Glutamatergic neuron (in vitro differentiated cells): ENCODE measurements around the gene ARID1B. TPM values are rescaled to one million over a fixed set of nuclear protein-coding genes. Genes with fewer than 3 reads are reported as not detected.

Experiments
- DNase-seq: peaks from one replicate; pipeline ENCODE4 v3.0.0; 2022
- H3K27ac Mint-ChIP-seq: one replicate; pipeline ENCODE4 v1.8.0; 2020; ENCODE audit warnings: mild to moderate bottlenecking, mixed read lengths, inconsistent platforms; ENCODE audit not compliant: unreplicated experiment
- H3K27me3 Mint-ChIP-seq: one replicate; pipeline ENCODE4 v1.8.0; 2020; ENCODE audit warnings: mild to moderate bottlenecking, moderate library complexity, mixed read lengths, inconsistent platforms; ENCODE audit not compliant: unreplicated experiment
- H3K36me3 Mint-ChIP-seq: one replicate; pipeline ENCODE4 v1.8.0; 2020; ENCODE audit warnings: mild to moderate bottlenecking, mixed read lengths, inconsistent platforms; ENCODE audit not compliant: unreplicated experiment
- H3K4me1 Mint-ChIP-seq: one replicate; pipeline ENCODE4 v1.8.0; 2020; ENCODE audit warnings: mild to moderate bottlenecking, low read depth, mixed read lengths, inconsistent platforms; ENCODE audit not compliant: unreplicated experiment
- H3K4me3 Mint-ChIP-seq: one replicate; pipeline ENCODE4 v1.8.0; 2020; ENCODE audit warnings: mild to moderate bottlenecking, mixed read lengths, inconsistent platforms; ENCODE audit not compliant: unreplicated experiment
- H3K9me3 Mint-ChIP-seq: one replicate; pipeline ENCODE4 v1.8.0; 2020; ENCODE audit warnings: mild to moderate bottlenecking, moderate library complexity, mixed read lengths, inconsistent platforms; ENCODE audit not compliant: unreplicated experiment
- CTCF ChIP-seq: fragments of 200-600 bp; sonication (generic); IDR thresholded peaks from one replicate; pipeline ENCODE4 v1.5.0; 2021; ENCODE audit not compliant: partially characterized antibody, unreplicated experiment
- total RNA-seq: library from RNA; stranded (reverse); fragmentation: NEBNext Ultra II Directional; extraction: Animal tissue kit (Norgen Biotek cat#: 25700); gene quantifications from one replicate; pipeline ENCODE4 v1.2.1, GENCODE V29; 2021; ENCODE audit not compliant: unreplicated experiment

Gene ARID1B
- total RNA-seq, 1 donor from 2014 or later, result 202 TPM

- no peak for TF ChIP-seq CTCF
- Mint-ChIP-seq H3K4me1 (no peaks in the 10 kb centered on the region), H3K27ac (no peak overlapping the region), H3K9me3 (peaks cover 1% of the 10 kb centered on the region), H3K4me3 (no peak overlapping the region), H3K27me3 (peaks cover 2% of the 10 kb centered on the region), H3K36me3 (peaks cover 4% of the 10 kb centered on the region)
- DNase-seq, result no peak
Observed at GRCh38 chr6:157200117-157200516, 422.9 kb downstream of the ARID1B start.

- peaks cover 1% of the 10 kb centered on the region for H3K9me3 Mint-ChIP-seq
- H3K27ac Mint-ChIP-seq, result no peak overlapping the region
- peaks cover 4% of the 10 kb centered on the region for H3K36me3 Mint-ChIP-seq
- no peak for DNase-seq
- no peak overlapping the region for H3K4me3 Mint-ChIP-seq
- H3K27me3 Mint-ChIP-seq, result peaks cover 2% of the 10 kb centered on the region
- no peak for TF ChIP-seq CTCF
- no peaks in the 10 kb centered on the region for H3K4me1 Mint-ChIP-seq
Observed at GRCh38 chr6:157200611-157201010, 423.4 kb downstream of the ARID1B start.

GRCh38 chr6:157201083-157201482 is 423.9 kb downstream of the ARID1B start:
- TF ChIP-seq CTCF, result no peak
- Mint-ChIP-seq H3K27ac (no peak overlapping the region), H3K4me1 (no peaks in the 10 kb centered on the region), H3K36me3 (peaks cover 9% of the 10 kb centered on the region), H3K4me3 (no peak overlapping the region), H3K9me3 (no peaks in the 10 kb centered on the region), H3K27me3 (peaks cover 3% of the 10 kb centered on the region)
- no peak for DNase-seq

- Mint-ChIP-seq H3K4me3 (no peak overlapping the region), H3K36me3 (peaks cover 13% of the 10 kb centered on the region), H3K4me1 (no peaks in the 10 kb centered on the region), H3K27me3 (peaks cover 5% of the 10 kb centered on the region), H3K9me3 (peaks cover 2% of the 10 kb centered on the region), H3K27ac (no peak overlapping the region)
- no peak for DNase-seq
- no peak for TF ChIP-seq CTCF
Observed at GRCh38 chr6:157203312-157203744, 426.1 kb downstream of the ARID1B start.

GRCh38 chr6:157203764-157204163 is 426.6 kb downstream of the ARID1B start:
- peaks cover 5% of the 10 kb centered on the region for H3K27me3 Mint-ChIP-seq
- H3K27ac Mint-ChIP-seq, result no peak overlapping the region
- TF ChIP-seq CTCF, result no peak
- no peak overlapping the region for H3K4me3 Mint-ChIP-seq
- H3K4me1 Mint-ChIP-seq, result no peaks in the 10 kb centered on the region
- peaks cover 2% of the 10 kb centered on the region for H3K9me3 Mint-ChIP-seq
- no peak for DNase-seq
- peaks cover 13% of the 10 kb centered on the region for H3K36me3 Mint-ChIP-seq
